Measurements from ENCODE around the gene MAGI2. TPM values are rescaled to one million over a fixed set of nuclear protein-coding genes. Genes with fewer than 3 reads are reported as not detected.

Gene MAGI2
- total and polyA plus RNA-seq, 2 donors (not counting 3 experiments of a cell fraction or from before 2014, with no cell fraction given), result 0.28 to 6.0 TPM

- dilution Hi-C loops (cut with MboI; ENCODE audit: extremely low pct_ligation_motif_present, low sequenced_read_pairs), result no loop called here
- no peaks in the 10 kb centered on the region for H3K4me1 ChIP-seq (ENCODE audit: control insufficient read depth, extremely low read depth, insufficient read depth, low read length)
Measured at GRCh38 chr7:78792624-78793023, 660.8 kb downstream of the MAGI2 start.

More at GRCh38 chr7:78792624-78793023, 660.8 kb downstream of the MAGI2 start:
- no peaks in the 10 kb centered on the region for H3K27me3 ChIP-seq (ENCODE audit: control insufficient read depth in 2 of 2, insufficient read depth in 2 of 2, low read length in 2 of 2)
- no peak overlapping the region for H3K4me2 ChIP-seq (ENCODE audit: insufficient read depth, low read length)
- H3K4me3 ChIP-seq (replicated peaks in 1 of 3; ENCODE audit: insufficient read depth in 1 of 3, low read depth in 1 of 3, low read length in 3 of 3), result no peak overlapping the region
- no peaks in the 10 kb centered on the region for H3K9me3 ChIP-seq (replicated peaks; ENCODE audit: control insufficient read depth, insufficient read depth, low read length)
- TF ChIP-seq CTCF (IDR thresholded peaks at IDR 0.05; ENCODE audit: extremely low read depth in 1 of 2, insufficient read depth in 1 of 2, low read depth in 1 of 2, low read length in 2 of 2), result no peak
- no peak for TF ChIP-seq MYC (IDR thresholded peaks at IDR 0.05; ENCODE audit: low read depth, low read length)
- no peak for TF ChIP-seq MAX (IDR thresholded peaks at IDR 0.05; ENCODE audit: insufficient read depth, insufficient read length)
- no peak for TF ChIP-seq POLR2AphosphoS5 (IDR thresholded peaks at IDR 0.05; ENCODE audit: insufficient read depth, low read depth, low read length)
- no peak for TF ChIP-seq JUN (IDR thresholded peaks at IDR 0.05; ENCODE audit: borderline replicate concordance, insufficient read depth, insufficient read length, low read depth)
- no peak for TF ChIP-seq FOS (IDR thresholded peaks at IDR 0.05; ENCODE audit: borderline replicate concordance, insufficient read depth, low read length)
- no peak for TF ChIP-seq POLR2A (IDR thresholded peaks at IDR 0.05; ENCODE audit: low read depth, low read length)
- TF ChIP-seq GATA2 (IDR thresholded peaks at IDR 0.05; ENCODE audit: insufficient read depth, insufficient read length, low read depth, low read length), result no peak
- TF ChIP-seq EZH2 (IDR thresholded peaks at IDR 0.05; ENCODE audit: borderline replicate concordance, low read depth, low read length, severe bottlenecking), result no peak
- no peaks in the 10 kb centered on the region for H3K9me1 ChIP-seq (replicated peaks; ENCODE audit: control insufficient read depth, extremely low read depth, insufficient read depth, low read length)
- H3K79me2 ChIP-seq (ENCODE audit: control insufficient read depth, insufficient read depth, low read length), result no peaks in the 10 kb centered on the region
- FAIRE-seq, result no peak
- no peaks in the 10 kb centered on the region for H3K36me3 ChIP-seq (ENCODE audit: control insufficient read depth in 2 of 2, extremely low read depth in 1 of 2, insufficient read depth in 2 of 2, low read length in 2 of 2)
- intact Hi-C loops (cut with micrococcal nuclease), result no loop called here
- ChIA-PET CTCF (no interaction called here), POLR2A (no interaction called here)
- H3K9ac ChIP-seq (replicated peaks; ENCODE audit: extremely low read depth, insufficient read depth, low read length), result no peak overlapping the region
- H3K27ac ChIP-seq (ENCODE audit: insufficient read depth, low read depth, low read length), result no peak overlapping the region
- no peak overlapping the region for H2AFZ ChIP-seq (ENCODE audit: low read depth, low read length)
- H4K20me1 ChIP-seq (replicated peaks; ENCODE audit: control insufficient read depth, extremely low read depth, insufficient read depth, low read length), result no peaks in the 10 kb centered on the region
- DNase-seq (ENCODE audit: low read depth, low spot score), result no peak
- BruUV-seq (replicated peaks), result no TSS peak
